ENCODE data around the gene NYNRIN.
"Not testable (repeated sequence)": the region's sequence is repeated elsewhere in the genome, so short reads cannot be mapped to it uniquely, and the experiment has no call there.

Gene NYNRIN

GRCh38 chr14:24369907-24370687, 28.7 kb upstream of the NYNRIN start:
- DNase-seq: no peak

- no peak for DNase-seq
These were observed 28.1 kb upstream of the NYNRIN start for GRCh38 chr14:24370748-24371147.

DNA sequence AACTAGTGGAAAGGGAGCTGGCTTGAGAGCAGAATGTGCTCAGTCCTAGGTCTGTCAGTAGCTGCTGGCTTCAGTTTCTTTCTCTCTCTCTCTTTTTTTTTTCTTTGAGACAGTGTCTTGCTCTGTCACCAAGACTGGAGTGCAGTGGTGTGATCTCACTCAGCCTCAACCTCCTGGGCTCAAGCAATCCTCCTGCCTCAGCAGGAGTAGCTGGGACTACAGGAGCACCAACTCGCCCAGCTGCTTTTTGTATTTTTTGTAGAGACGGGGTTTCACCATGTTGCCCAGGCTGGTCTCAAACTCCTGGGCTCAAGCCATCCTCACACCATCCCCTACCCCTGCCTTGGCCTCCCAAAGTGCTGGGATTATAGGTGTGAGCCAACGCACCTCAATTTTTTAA, 27.2 kb upstream of the NYNRIN start:
- DNase-seq: not testable (repeated sequence)

DNA sequence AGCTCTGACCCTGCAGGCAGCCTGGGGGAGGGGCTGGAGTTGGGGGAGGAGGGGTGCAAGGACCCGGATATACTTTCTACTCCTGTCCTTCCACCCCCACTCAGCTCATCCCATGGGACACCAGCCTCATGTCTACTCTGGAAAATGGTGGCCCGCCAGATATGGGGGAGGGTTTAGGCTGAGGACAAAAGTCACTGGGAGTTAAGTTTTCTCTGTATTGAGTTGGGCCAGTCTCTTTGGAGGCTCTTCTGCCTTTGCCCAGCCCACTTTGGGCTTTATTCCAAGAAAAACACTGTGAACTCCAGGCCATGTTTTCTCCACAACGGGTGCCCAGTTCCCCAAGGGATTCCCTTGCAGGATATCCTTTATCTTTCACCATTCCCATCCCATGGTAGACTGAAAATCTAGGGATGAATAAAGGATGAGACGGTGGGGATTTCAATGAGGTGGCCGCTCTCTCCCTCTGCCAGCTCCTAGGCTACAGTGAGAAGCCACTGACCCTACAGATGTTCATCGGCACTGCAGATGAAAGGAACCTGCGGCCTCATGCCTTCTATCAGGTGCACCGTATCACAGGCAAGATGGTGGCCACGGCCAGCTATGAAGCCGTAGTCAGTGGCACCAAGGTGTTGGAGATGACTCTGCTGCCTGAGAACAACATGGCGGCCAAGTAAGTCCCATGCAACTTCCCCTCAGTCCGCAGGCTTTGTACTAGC, 25.9 kb upstream of the NYNRIN start:
- no peak for DNase-seq

DNA sequence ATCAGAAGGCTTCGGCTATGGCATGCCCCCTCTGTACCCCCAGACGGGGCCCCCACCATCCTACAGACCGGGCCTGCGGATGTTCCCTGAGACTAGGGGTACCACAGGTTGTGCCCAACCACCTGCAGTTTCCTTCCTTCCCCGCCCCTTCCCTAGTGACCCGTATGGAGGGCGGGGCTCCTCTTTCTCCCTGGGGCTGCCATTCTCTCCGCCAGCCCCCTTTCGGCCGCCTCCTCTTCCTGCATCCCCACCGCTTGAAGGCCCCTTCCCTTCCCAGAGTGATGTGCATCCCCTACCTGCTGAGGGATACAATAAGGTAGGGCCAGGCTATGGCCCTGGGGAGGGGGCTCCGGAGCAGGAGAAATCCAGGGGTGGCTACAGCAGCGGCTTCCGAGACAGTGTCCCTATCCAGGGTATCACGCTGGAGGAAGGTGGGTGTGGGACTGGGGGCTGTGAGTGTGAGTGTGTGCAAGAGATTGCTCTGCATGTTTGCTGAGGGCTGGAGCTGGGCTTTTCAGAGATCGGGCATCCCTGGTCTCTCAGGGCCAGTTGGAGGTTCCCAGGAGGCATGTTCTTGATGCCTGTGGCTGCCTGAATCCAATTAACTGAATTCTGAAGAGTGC, 22.2 kb upstream of the NYNRIN start:
- DNase-seq: no peak

GRCh38 chr14:24377126-24377525, 21.7 kb upstream of the NYNRIN start:
- no peak for DNase-seq

DNA sequence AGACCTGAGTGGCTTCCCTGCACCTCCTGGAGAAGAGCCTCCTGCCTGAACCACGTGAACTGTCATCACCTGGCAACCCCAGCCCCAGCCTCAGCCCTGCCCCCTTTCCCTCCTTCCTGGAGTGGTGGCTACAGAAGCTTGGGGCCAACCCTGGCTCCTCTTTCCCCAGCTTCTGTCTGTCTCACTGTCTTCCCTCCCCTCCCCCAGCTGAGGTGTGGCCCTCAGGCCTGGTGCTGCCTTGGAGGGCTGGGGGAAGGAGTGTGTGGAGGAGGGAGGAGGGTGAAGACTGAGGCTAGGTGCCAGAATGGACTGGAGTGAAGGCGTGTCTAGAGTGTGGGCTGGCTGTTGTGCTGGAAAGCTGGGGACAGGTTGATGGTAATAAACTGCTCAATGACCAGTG, 21.1 kb upstream of the NYNRIN start:
- no peak for DNase-seq

DNA sequence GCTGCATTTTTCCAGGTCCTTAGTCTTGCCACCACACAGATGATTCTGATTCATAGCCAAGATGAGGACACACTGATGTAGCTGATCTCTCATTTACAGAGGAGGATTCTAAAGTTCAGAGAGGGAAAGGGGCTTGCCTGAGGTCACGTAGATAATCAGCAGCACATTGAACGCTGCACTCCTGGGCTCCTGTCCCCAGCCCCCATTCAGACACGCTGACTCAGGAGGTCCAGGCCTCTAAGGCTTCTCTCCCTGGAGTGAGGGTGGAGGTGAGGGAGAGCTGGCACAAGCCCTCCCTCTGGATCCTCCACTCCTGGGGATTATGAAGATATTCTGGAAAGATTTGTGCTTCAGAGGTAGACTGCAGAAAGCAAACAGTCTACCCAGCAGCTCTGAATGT, 20.5 kb upstream of the NYNRIN start:
- no peak for DNase-seq

DNA sequence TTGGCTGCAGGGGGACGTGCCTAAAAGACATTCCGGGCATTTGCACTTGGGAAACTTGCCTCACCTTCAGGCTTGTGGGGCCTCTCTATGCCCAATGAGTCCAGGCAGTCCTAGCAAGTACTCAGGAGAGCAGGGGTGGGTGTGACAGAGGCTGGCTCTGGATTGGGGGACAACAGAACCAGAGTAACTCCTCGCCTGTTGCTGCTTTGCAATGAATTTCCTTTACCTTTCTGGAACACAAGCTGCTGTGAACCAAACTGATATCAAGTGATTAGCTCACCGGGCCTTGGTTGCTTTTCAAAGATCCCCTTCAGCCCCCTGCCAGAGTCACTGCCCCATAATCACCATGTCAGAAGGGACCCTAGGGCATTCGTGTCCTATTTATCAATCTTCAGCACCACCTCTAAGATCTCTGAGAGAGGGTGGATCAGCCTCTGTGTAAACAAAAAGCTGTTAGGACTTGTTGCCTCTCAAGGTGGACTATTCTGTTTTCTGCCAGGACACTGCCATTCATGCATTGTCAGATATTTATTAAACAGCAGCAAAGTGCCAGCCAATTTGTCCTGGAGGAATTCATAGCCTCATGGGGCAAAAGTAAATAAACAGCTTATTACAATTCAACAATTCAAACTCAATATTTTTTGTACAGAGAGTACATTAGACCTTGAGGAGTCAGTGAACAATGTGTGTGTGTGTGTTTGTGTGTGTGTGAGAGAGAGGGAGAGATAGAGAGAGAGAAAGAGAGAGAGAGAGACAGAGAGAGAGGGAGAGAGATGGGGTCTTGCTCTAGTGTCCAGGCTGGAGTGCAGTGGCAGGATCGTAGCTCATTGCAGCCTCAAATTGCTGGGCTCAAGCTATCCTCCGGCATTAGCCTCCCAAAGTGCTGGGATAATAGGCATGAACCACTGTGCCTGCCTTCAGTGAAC, 19.6 kb upstream of the NYNRIN start:
- no peak for DNase-seq

- DNase-seq: no peak
These were observed 18.7 kb upstream of the NYNRIN start for GRCh38 chr14:24379907-24380730.

- DNase-seq: no peak
These were observed 17.3 kb upstream of the NYNRIN start for GRCh38 chr14:24381363-24382063.

GRCh38 chr14:24382064-24382371, 16.8 kb upstream of the NYNRIN start:
- DNase-seq: no peak

- DNase-seq: no peak
These were observed 14.6 kb upstream of the NYNRIN start for GRCh38 chr14:24384169-24384568.

- DNase-seq: no peak
These were observed 13.3 kb upstream of the NYNRIN start for GRCh38 chr14:24385524-24385923.

- no peak for DNase-seq
These were observed 11.8 kb upstream of the NYNRIN start for GRCh38 chr14:24387009-24387345.

DNA sequence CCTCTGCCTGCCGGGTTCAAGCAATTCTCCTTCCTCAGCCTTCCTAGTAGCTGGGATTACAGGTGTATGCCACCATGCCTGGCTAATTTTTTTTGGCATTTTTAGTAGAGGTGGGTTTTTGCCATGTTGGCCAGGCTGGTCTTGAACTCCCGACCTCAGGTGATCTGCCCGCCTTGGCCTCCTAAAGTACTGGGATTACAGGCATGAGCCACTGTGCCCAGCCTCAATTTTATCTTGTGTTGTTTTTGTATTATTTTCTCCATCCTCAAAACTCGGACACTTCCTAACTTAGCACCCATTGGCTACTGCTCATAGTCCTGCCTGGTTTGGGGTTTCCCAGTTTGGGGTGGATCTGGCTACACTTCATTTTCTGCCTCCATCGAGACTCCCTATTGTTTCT, 11.2 kb upstream of the NYNRIN start:
- DNase-seq: not testable (repeated sequence)

DNA sequence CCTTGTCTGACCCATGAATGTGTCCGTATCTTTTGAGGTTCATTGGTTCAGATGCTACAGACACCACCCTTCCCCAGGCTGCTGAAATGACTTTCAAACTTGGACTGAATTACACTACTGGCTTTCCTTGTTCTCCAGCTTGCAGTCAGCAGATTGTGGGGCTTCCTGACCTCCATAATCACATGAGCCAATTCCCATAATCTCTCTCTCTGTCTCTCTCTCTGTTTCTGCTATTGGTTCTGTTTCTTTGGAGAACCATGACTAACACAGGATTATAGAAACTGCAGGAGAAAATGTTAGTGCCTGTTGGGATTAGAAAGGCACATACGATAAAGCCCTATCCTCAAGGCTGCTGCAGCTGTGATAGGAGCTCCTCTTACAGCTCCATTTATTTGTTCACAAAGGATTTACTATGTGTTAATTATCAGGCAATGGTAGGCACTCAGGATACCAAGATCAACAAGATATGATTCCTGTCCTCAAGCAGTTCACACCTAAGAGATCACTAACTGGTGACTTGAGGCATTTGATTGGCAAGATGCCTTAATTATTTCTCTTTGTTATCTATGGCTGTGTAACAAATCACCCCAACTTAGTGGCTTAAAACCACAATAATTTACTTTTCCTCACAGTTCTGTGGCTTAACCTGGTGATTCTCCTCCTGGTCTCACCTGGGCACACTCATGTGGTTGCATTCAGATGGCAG, 10.2 kb upstream of the NYNRIN start:
- DNase-seq: no peak

DNA sequence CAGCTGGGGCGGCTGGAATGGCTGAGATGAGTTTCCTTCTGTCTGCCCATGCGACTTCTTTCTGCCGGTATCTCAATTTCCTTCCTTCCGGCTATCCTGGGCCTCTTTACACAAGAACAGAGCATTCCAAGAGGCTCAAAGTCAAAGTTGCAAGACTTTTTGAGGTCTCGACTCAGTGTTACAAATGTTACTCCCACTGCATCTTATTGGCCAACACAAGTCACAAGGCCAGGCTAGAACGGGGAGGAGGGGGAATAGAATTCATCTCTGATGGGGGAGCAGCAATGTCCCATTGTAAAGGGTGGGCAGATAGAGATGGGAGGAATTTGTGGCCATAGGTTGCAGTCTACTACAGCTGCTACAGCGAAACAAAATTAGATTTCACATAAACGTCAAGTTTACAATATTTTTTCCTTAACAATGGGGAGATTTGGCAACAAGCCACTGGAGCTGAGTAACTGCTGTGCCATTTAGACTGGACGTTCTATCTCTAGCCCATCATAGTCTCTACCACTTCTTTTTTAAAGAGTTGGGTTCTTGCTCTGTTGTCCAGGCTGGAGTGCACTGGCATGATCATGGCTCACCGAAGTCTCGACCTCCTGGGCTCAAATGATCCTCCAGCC, 9.5 kb upstream of the NYNRIN start:
- DNase-seq: no peak
